Measurements from ENCODE around the gene PKM.
A peak's percentile ranks its signal among the peaks of the same experiment; 100 is the strongest.

The PKM gene

GRCh38 chr15:72223278-72223677, 7.7 kb downstream of the PKM start:
- no peak overlapping the region for H4K12ac ChIP-seq (ENCODE audit: low read depth, low read length)
- no peaks in the 10 kb centered on the region for H3K9me3 ChIP-seq (ENCODE audit: insufficient read depth, low read depth, low read length)
- H2AFZ ChIP-seq (ENCODE audit: insufficient read depth, low read length, poor library complexity), result no peak overlapping the region
- no CpG with 5 or more reads among the region's 10 CpGs for WGBS (ENCODE audit: extremely low coverage, insufficient coverage, insufficient read length)
- peaks cover 10 to 11% of the 10 kb centered on the region in 2 experiments for H3K4me1 ChIP-seq (ENCODE audit: control insufficient read depth in 1 of 2, insufficient read depth in 2 of 2, low read length in 2 of 2)
- no peak overlapping the region for H3K27ac ChIP-seq (ENCODE audit: low read depth, low read length)
- H3K9ac ChIP-seq (ENCODE audit: low read length), result no peak overlapping the region
- peaks cover 20% of the 10 kb centered on the region for H3K79me2 ChIP-seq (ENCODE audit: control insufficient read depth, insufficient read depth, low read length, poor library complexity)
- peaks cover 25 to 44% of the 10 kb centered on the region in 2 experiments for H3K36me3 ChIP-seq (ENCODE audit: control insufficient read depth in 1 of 2, insufficient read depth in 2 of 2, low read length in 2 of 2)
- no peak overlapping the region for H2BK5ac ChIP-seq (ENCODE audit: low read depth, low read length, poor library complexity)
- H3K23ac ChIP-seq (ENCODE audit: low read length), result no peak overlapping the region
- no peaks in the 10 kb centered on the region for H3K27me3 ChIP-seq (ENCODE audit: insufficient read depth, low read length)
- no peaks in the 10 kb centered on the region for H3K79me1 ChIP-seq (ENCODE audit: low read length)
- no peak overlapping the region for H3K18ac ChIP-seq (ENCODE audit: low read length)
- no peak overlapping the region for H4K8ac ChIP-seq (ENCODE audit: low read depth, low read length)
- H2BK12ac ChIP-seq (ENCODE audit: low read length), result no peak overlapping the region
- no peak for DNase-seq
- H3K4me2 ChIP-seq (ENCODE audit: low read length), result no peak overlapping the region
- no peak overlapping the region for H3K4me3 ChIP-seq (ENCODE audit: low read depth, low read length)
- no peak overlapping the region for H2BK120ac ChIP-seq (ENCODE audit: insufficient read depth, low read length, poor library complexity)
- H3K4ac ChIP-seq (ENCODE audit: low read depth, low read length), result peak overlapping the region; percentile 50
- no peak overlapping the region for H2AK5ac ChIP-seq (ENCODE audit: low read length)
- H4K91ac ChIP-seq (ENCODE audit: low read depth, low read length), result no peak overlapping the region
- no peak overlapping the region for H3K14ac ChIP-seq (ENCODE audit: low read length)

GRCh38 chr15:72222393-72222792, 8.6 kb downstream of the PKM start:
- no peak overlapping the region for H3K14ac ChIP-seq (ENCODE audit: low read length)
- H4K8ac ChIP-seq (ENCODE audit: low read depth, low read length), result no peak overlapping the region
- H3K23ac ChIP-seq (ENCODE audit: low read length), result no peak overlapping the region
- no peak for DNase-seq
- H3K79me1 ChIP-seq (ENCODE audit: low read length), result no peaks in the 10 kb centered on the region
- H2BK120ac ChIP-seq (ENCODE audit: insufficient read depth, low read length, poor library complexity), result no peak overlapping the region
- H2BK5ac ChIP-seq (ENCODE audit: low read depth, low read length, poor library complexity), result no peak overlapping the region
- H3K18ac ChIP-seq (ENCODE audit: low read length), result no peak overlapping the region
- peak overlapping the region; percentile 87 for H3K4ac ChIP-seq (ENCODE audit: low read depth, low read length)
- H2AFZ ChIP-seq (ENCODE audit: insufficient read depth, low read length, poor library complexity), result no peak overlapping the region
- H3K79me2 ChIP-seq (ENCODE audit: control insufficient read depth, insufficient read depth, low read length, poor library complexity), result peaks cover 20% of the 10 kb centered on the region
- H3K4me1 ChIP-seq (ENCODE audit: control insufficient read depth in 1 of 2, insufficient read depth in 2 of 2, low read length in 2 of 2), result peaks cover 9 to 10% of the 10 kb centered on the region in 2 experiments
- no CpG with 5 or more reads among the region's 4 CpGs for WGBS (ENCODE audit: extremely low coverage, insufficient coverage, insufficient read length)
- no peak overlapping the region for H3K4me2 ChIP-seq (ENCODE audit: low read length)
- H3K27me3 ChIP-seq (ENCODE audit: insufficient read depth, low read length), result no peaks in the 10 kb centered on the region
- H4K12ac ChIP-seq (ENCODE audit: low read depth, low read length), result no peak overlapping the region
- H2BK12ac ChIP-seq (ENCODE audit: low read length), result no peak overlapping the region
- H2AK5ac ChIP-seq (ENCODE audit: low read length), result no peak overlapping the region
- H3K9me3 ChIP-seq (ENCODE audit: insufficient read depth, low read depth, low read length), result no peaks in the 10 kb centered on the region
- no peak overlapping the region for H3K27ac ChIP-seq (ENCODE audit: low read depth, low read length)
- H3K36me3 ChIP-seq (ENCODE audit: control insufficient read depth in 1 of 2, insufficient read depth in 2 of 2, low read length in 2 of 2), result peaks cover 30 to 49% of the 10 kb centered on the region in 2 experiments
- no peak overlapping the region for H3K9ac ChIP-seq (ENCODE audit: low read length)
- no peak overlapping the region for H3K4me3 ChIP-seq (ENCODE audit: low read depth, low read length)
- no peak overlapping the region for H4K91ac ChIP-seq (ENCODE audit: low read depth, low read length)

- Histone ChIP-seq H2AK5ac (ENCODE audit: low read length) (no peak overlapping the region), H3K27me3 (ENCODE audit: insufficient read depth, low read length) (no peaks in the 10 kb centered on the region), H4K91ac (ENCODE audit: low read depth, low read length) (no peak overlapping the region), H3K36me3 (ENCODE audit: control insufficient read depth in 1 of 2, insufficient read depth in 2 of 2, low read length in 2 of 2) (peaks cover 41 to 64% of the 10 kb centered on the region in 2 experiments), H2BK5ac (ENCODE audit: low read depth, low read length, poor library complexity) (no peak overlapping the region), H2AFZ (ENCODE audit: insufficient read depth, low read length, poor library complexity) (no peak overlapping the region), H3K4me3 (ENCODE audit: low read depth, low read length) (no peak overlapping the region), H3K23ac (ENCODE audit: low read length) (no peak overlapping the region), H4K12ac (ENCODE audit: low read depth, low read length) (no peak overlapping the region), H3K4me2 (ENCODE audit: low read length) (no peak overlapping the region), H3K14ac (ENCODE audit: low read length) (no peak overlapping the region), H3K4me1 (ENCODE audit: control insufficient read depth in 1 of 2, insufficient read depth in 2 of 2, low read length in 2 of 2) (peaks cover 3 to 5% of the 10 kb centered on the region in 2 experiments), H3K9ac (ENCODE audit: low read length) (no peak overlapping the region), H2BK12ac (ENCODE audit: low read length) (no peak overlapping the region), H4K8ac (ENCODE audit: low read depth, low read length) (no peak overlapping the region), H3K4ac (ENCODE audit: low read depth, low read length) (peak overlapping the region; percentile 76), H2BK120ac (ENCODE audit: insufficient read depth, low read length, poor library complexity) (no peak overlapping the region), H3K9me3 (ENCODE audit: insufficient read depth, low read depth, low read length) (no peaks in the 10 kb centered on the region), H3K79me1 (ENCODE audit: low read length) (no peaks in the 10 kb centered on the region), H3K27ac (ENCODE audit: low read depth, low read length) (no peak overlapping the region), H3K79me2 (ENCODE audit: control insufficient read depth, insufficient read depth, low read length, poor library complexity) (peaks cover 17% of the 10 kb centered on the region), H3K18ac (ENCODE audit: low read length) (no peak overlapping the region)
- no peak for DNase-seq
- no CpG with 5 or more reads among the region's 1 CpG for WGBS (ENCODE audit: extremely low coverage, insufficient coverage, insufficient read length)
These were observed 10.3 kb downstream of the PKM start for GRCh38 chr15:72220687-72221086.

- H2AK5ac ChIP-seq (ENCODE audit: low read length), result no peak overlapping the region
- no peaks in the 10 kb centered on the region for H3K79me1 ChIP-seq (ENCODE audit: low read length)
These were observed 13.8 kb downstream of the PKM start for GRCh38 chr15:72217216-72217615.

More at GRCh38 chr15:72217216-72217615, 13.8 kb downstream of the PKM start:
- no peak overlapping the region for H2BK12ac ChIP-seq (ENCODE audit: low read length)
- peaks cover 2% of the 10 kb centered on the region for H3K79me2 ChIP-seq (ENCODE audit: control insufficient read depth, insufficient read depth, low read length, poor library complexity)
- no peak overlapping the region for H2AFZ ChIP-seq (ENCODE audit: insufficient read depth, low read length, poor library complexity)
- H3K9me3 ChIP-seq (ENCODE audit: insufficient read depth, low read depth, low read length), result no peaks in the 10 kb centered on the region
- peaks cover 0 to 2% of the 10 kb centered on the region in 2 experiments for H3K4me1 ChIP-seq (ENCODE audit: control insufficient read depth in 1 of 2, insufficient read depth in 2 of 2, low read length in 2 of 2)
- H3K27me3 ChIP-seq (ENCODE audit: insufficient read depth, low read length), result no peaks in the 10 kb centered on the region
- H2BK5ac ChIP-seq (ENCODE audit: low read depth, low read length, poor library complexity), result no peak overlapping the region
- H3K36me3 ChIP-seq (ENCODE audit: control insufficient read depth in 1 of 2, insufficient read depth in 2 of 2, low read length in 2 of 2), result peaks cover 45 to 64% of the 10 kb centered on the region in 2 experiments
- H3K27ac ChIP-seq (ENCODE audit: low read depth, low read length), result no peak overlapping the region
- WGBS (ENCODE audit: extremely low coverage, insufficient coverage, insufficient read length), result no CpG with 5 or more reads among the region's 4 CpGs
- no peak for DNase-seq
- no peak overlapping the region for H3K9ac ChIP-seq (ENCODE audit: low read length)
- H3K23ac ChIP-seq (ENCODE audit: low read length), result no peak overlapping the region
- no peak overlapping the region for H3K18ac ChIP-seq (ENCODE audit: low read length)
- H4K8ac ChIP-seq (ENCODE audit: low read depth, low read length), result no peak overlapping the region
- H2BK120ac ChIP-seq (ENCODE audit: insufficient read depth, low read length, poor library complexity), result no peak overlapping the region
- no peak overlapping the region for H3K4ac ChIP-seq (ENCODE audit: low read depth, low read length)
- no peak overlapping the region for H3K14ac ChIP-seq (ENCODE audit: low read length)
- H3K4me3 ChIP-seq (ENCODE audit: low read depth, low read length), result no peak overlapping the region
- no peak overlapping the region for H4K91ac ChIP-seq (ENCODE audit: low read depth, low read length)
- no peak overlapping the region for H4K12ac ChIP-seq (ENCODE audit: low read depth, low read length)
- no peak overlapping the region for H3K4me2 ChIP-seq (ENCODE audit: low read length)

Data from trophoblast cell (in vitro differentiated cells and primary cell).